ENCODE results near the gene MINDY2.

DNA sequence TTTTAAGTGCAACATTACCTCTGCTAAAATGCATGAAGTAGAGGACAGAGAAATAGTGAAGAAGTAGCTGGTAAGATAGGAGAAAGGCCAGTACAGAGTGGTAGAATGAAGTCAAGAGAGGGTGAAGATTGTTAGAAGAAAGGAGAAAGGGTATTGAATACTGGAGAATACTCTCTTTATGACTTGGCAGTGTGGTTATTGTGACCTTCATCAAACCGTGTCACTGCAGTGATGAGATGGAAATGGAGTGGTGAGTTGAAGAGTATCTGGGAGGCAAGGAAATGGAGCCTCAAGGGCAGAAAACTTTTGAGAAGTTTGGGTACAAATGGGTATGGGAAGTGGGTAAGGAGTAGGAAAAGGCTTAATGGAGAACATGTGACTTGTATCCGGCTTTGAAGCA lies 24.7 kb downstream of the MINDY2 start:
- TF ChIP-seq, protein P1, sequence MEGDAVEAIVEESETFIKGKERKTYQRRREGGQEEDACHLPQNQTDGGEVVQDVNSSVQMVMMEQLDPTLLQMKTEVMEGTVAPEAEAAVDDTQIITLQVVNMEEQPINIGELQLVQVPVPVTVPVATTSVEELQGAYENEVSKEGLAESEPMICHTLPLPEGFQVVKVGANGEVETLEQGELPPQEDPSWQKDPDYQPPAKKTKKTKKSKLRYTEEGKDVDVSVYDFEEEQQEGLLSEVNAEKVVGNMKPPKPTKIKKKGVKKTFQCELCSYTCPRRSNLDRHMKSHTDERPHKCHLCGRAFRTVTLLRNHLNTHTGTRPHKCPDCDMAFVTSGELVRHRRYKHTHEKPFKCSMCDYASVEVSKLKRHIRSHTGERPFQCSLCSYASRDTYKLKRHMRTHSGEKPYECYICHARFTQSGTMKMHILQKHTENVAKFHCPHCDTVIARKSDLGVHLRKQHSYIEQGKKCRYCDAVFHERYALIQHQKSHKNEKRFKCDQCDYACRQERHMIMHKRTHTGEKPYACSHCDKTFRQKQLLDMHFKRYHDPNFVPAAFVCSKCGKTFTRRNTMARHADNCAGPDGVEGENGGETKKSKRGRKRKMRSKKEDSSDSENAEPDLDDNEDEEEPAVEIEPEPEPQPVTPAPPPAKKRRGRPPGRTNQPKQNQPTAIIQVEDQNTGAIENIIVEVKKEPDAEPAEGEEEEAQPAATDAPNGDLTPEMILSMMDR (conservative IDR thresholded peaks at IDR 0.05; ENCODE audit: low read depth in 2 of 2): no peak
- TF ChIP-seq EZH2 (IDR thresholded peaks at IDR 0.05; ENCODE audit: low read depth, unreplicated experiment): no peak
- no peak for TF ChIP-seq POLR2AphosphoS5 (IDR thresholded peaks at IDR 0.05; ENCODE audit: low read depth)
- no peak for TF ChIP-seq CREB1 (CRISPR knock-in tag; IDR thresholded peaks at IDR 0.05; ENCODE audit: low read depth)
- TF ChIP-seq, protein P2, sequence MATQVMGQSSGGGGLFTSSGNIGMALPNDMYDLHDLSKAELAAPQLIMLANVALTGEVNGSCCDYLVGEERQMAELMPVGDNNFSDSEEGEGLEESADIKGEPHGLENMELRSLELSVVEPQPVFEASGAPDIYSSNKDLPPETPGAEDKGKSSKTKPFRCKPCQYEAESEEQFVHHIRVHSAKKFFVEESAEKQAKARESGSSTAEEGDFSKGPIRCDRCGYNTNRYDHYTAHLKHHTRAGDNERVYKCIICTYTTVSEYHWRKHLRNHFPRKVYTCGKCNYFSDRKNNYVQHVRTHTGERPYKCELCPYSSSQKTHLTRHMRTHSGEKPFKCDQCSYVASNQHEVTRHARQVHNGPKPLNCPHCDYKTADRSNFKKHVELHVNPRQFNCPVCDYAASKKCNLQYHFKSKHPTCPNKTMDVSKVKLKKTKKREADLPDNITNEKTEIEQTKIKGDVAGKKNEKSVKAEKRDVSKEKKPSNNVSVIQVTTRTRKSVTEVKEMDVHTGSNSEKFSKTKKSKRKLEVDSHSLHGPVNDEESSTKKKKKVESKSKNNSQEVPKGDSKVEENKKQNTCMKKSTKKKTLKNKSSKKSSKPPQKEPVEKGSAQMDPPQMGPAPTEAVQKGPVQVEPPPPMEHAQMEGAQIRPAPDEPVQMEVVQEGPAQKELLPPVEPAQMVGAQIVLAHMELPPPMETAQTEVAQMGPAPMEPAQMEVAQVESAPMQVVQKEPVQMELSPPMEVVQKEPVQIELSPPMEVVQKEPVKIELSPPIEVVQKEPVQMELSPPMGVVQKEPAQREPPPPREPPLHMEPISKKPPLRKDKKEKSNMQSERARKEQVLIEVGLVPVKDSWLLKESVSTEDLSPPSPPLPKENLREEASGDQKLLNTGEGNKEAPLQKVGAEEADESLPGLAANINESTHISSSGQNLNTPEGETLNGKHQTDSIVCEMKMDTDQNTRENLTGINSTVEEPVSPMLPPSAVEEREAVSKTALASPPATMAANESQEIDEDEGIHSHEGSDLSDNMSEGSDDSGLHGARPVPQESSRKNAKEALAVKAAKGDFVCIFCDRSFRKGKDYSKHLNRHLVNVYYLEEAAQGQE (IDR thresholded peaks at IDR 0.05; ENCODE audit: unreplicated experiment): no peak
- no peak for TF ChIP-seq ZNF114 (CRISPR knock-in tag; IDR thresholded peaks at IDR 0.05)
- no peak for TF ChIP-seq EZH2phosphoT487 (IDR thresholded peaks at IDR 0.05; ENCODE audit: unreplicated experiment)
- no peak for TF ChIP-seq JUNB (IDR thresholded peaks at IDR 0.05; ENCODE audit: unreplicated experiment)
- TF ChIP-seq, protein P3, sequence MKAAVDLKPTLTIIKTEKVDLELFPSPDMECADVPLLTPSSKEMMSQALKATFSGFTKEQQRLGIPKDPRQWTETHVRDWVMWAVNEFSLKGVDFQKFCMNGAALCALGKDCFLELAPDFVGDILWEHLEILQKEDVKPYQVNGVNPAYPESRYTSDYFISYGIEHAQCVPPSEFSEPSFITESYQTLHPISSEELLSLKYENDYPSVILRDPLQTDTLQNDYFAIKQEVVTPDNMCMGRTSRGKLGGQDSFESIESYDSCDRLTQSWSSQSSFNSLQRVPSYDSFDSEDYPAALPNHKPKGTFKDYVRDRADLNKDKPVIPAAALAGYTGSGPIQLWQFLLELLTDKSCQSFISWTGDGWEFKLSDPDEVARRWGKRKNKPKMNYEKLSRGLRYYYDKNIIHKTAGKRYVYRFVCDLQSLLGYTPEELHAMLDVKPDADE (IDR thresholded peaks at IDR 0.05): no peak
- no peak for TF ChIP-seq NANOG (IDR thresholded peaks at IDR 0.05; ENCODE audit: borderline replicate concordance)
- no peak for TF ChIP-seq STAT1 (IDR thresholded peaks at IDR 0.05; ENCODE audit: unreplicated experiment)
